22Rv1 (cell line): Measurements from ENCODE around the gene RCAN2.

Source experiments
- ZFX ChIP-seq: fragments of 450-650 bp; IDR thresholded peaks from 2 replicates; pipeline ENCODE4 v1.6.1; 2017; ENCODE audit warnings: antibody characterized with exemption, borderline replicate concordance
- TF ChIP-seq, protein P1 (sequence below): fragments of 450-650 bp; IDR thresholded peaks from 2 replicates; pipeline ENCODE4 v1.5.1; 2017; ENCODE audit warnings: mild to moderate bottlenecking

DNA sequence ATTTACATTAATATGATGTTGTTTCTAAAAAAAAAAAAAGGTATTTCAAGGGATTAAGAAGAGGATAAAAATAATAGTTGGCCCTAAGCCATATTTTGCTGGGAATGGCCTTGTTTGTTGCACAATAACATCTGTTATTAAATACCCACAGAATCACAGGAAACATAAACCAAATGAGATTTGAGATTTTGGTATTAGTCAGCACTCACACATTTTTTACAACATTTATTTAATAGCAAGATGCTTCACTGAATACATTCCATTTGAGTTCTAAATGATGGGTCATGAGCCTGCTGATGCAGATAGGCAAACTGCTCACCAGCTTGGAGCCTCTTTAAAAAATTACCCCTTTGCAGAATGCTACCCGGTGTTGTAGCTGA is 227.6 kb downstream of the RCAN2 start:
- TF ChIP-seq, protein P1, sequence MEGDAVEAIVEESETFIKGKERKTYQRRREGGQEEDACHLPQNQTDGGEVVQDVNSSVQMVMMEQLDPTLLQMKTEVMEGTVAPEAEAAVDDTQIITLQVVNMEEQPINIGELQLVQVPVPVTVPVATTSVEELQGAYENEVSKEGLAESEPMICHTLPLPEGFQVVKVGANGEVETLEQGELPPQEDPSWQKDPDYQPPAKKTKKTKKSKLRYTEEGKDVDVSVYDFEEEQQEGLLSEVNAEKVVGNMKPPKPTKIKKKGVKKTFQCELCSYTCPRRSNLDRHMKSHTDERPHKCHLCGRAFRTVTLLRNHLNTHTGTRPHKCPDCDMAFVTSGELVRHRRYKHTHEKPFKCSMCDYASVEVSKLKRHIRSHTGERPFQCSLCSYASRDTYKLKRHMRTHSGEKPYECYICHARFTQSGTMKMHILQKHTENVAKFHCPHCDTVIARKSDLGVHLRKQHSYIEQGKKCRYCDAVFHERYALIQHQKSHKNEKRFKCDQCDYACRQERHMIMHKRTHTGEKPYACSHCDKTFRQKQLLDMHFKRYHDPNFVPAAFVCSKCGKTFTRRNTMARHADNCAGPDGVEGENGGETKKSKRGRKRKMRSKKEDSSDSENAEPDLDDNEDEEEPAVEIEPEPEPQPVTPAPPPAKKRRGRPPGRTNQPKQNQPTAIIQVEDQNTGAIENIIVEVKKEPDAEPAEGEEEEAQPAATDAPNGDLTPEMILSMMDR: no peak
- TF ChIP-seq ZFX: no peak
